Activated B cell treated with CpG ODN at 0.5 μM for 24 hours (primary cell): Measurements from ENCODE around the gene CHST13. TPM values are rescaled to one million over a fixed set of nuclear protein-coding genes. Genes with fewer than 3 reads are reported as not detected.

Source experiments
- ATAC-seq: fragments of 200-7000 bp; cut with Tn5 transposase; one replicate; pipeline ENCODE4 v1.10.0; 2021; ENCODE audit warnings: low read depth, mild to moderate bottlenecking, moderate library complexity
- CTCF ChIA-PET: fragments of 350-600 bp; sonication (Branson Sonifier 250); formaldehyde crosslinking; loops from one replicate; lab custom pipeline; 2021; ENCODE audit warnings: antibody characterized with exemption; lab: Charles Lee
- POLR2A ChIA-PET: fragments of 350-600 bp; sonication (Branson Sonifier 250); formaldehyde crosslinking; loops from one replicate; lab custom pipeline; 2021; ENCODE audit warnings: antibody characterized with exemption; lab: Charles Lee
- DNase-seq: peaks from one replicate; pipeline ENCODE4 v3.0.0; 2022
- H3K27ac Mint-ChIP-seq: one replicate; pipeline ENCODE4 v1.8.0; 2020; ENCODE audit warnings: mixed read lengths
- H3K27me3 Mint-ChIP-seq: one replicate; pipeline ENCODE4 v1.8.0; 2021; ENCODE audit warnings: mixed read lengths
- H3K36me3 Mint-ChIP-seq: one replicate; pipeline ENCODE4 v1.8.0; 2021; ENCODE audit warnings: low read depth, mixed read lengths
- H3K4me1 Mint-ChIP-seq: one replicate; pipeline ENCODE4 v1.8.0; 2021; ENCODE audit warnings: mixed read lengths
- H3K4me3 Mint-ChIP-seq: one replicate; pipeline ENCODE4 v1.8.0; 2020; ENCODE audit warnings: mild to moderate bottlenecking, mixed read lengths
- H3K9me3 Mint-ChIP-seq: one replicate; pipeline ENCODE4 v1.8.0; 2020; ENCODE audit warnings: mixed read lengths
- intact Hi-C: fragments of 100-400 bp; cut with micrococcal nuclease; formaldehyde crosslinking; loops from one replicate; pipeline ENCODE4 v1.15.1; 2024
- total RNA-seq: library from RNA; stranded (reverse); gene quantifications from 2 replicates; pipeline ENCODE4 v1.2.3, GENCODE V29; 2022
- TF ChIP-seq, protein P1 (sequence below): fragments of 200-600 bp; IDR thresholded peaks from one replicate; pipeline ENCODE4 v1.8.0; 2022; ENCODE audit warnings: antibody characterized with exemption, mild to moderate bottlenecking

The CHST13 gene
- total RNA-seq, 1 donor from 2014 or later: not detected

DNA sequence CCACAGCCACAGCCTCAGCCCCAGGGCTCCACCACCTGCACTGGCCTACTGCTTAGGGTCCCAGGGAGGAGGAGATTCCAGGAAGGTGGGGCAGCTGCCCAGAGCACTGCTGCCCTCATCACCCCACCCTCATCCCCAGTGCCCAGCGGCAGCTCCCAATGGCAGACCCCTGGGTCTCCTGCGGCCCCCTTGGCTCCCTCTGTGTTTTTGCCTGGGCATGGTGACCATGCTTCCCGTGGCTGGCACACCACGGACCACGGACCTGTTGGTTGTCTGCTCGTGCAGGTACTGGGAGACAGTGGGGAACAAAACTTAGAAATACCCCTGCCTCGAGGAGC is 2.7 kb downstream of the CHST13 start:
- H3K4me3 Mint-ChIP-seq: no peak overlapping the region
- TF ChIP-seq, protein P1, sequence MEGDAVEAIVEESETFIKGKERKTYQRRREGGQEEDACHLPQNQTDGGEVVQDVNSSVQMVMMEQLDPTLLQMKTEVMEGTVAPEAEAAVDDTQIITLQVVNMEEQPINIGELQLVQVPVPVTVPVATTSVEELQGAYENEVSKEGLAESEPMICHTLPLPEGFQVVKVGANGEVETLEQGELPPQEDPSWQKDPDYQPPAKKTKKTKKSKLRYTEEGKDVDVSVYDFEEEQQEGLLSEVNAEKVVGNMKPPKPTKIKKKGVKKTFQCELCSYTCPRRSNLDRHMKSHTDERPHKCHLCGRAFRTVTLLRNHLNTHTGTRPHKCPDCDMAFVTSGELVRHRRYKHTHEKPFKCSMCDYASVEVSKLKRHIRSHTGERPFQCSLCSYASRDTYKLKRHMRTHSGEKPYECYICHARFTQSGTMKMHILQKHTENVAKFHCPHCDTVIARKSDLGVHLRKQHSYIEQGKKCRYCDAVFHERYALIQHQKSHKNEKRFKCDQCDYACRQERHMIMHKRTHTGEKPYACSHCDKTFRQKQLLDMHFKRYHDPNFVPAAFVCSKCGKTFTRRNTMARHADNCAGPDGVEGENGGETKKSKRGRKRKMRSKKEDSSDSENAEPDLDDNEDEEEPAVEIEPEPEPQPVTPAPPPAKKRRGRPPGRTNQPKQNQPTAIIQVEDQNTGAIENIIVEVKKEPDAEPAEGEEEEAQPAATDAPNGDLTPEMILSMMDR: no peak
- ChIA-PET POLR2A (no interaction called here), CTCF (no interaction called here)
- H3K9me3 Mint-ChIP-seq: no peaks in the 10 kb centered on the region
- ATAC-seq (no peak), DNase-seq (no peak)
- intact Hi-C loops: loop anchor here (10.0 kb wide), 2 partner anchors 128 to 228 kb away; partner anchors contain the start of gene TXNRD3
- no peak overlapping the region for H3K27ac Mint-ChIP-seq
- peaks cover 20% of the 10 kb centered on the region for H3K27me3 Mint-ChIP-seq
- H3K36me3 Mint-ChIP-seq: no peaks in the 10 kb centered on the region
- H3K4me1 Mint-ChIP-seq: no peaks in the 10 kb centered on the region

DNA sequence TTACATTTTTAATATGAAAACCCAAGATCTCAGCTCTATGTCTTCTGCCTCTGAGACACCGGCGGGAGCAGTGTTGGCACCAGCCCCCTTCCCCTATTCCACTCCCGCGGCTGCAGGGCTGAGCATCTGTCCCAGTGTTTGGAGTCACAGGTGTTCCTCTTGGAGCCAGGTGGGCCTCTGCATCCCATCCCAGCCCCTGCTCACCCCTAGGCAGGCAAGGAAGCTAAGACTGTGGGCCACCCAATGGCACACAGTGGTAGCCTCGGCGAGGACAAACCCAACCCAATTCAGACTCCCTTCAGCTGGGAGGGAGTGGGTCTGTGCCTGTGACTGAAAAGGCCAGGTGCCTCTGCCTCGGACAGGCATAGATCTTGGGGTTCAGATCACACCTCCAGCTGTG is 3.1 kb downstream of the CHST13 start:
- Mint-ChIP-seq H3K27me3 (peaks cover 20% of the 10 kb centered on the region), H3K27ac (no peak overlapping the region), H3K9me3 (no peaks in the 10 kb centered on the region), H3K4me3 (no peak overlapping the region), H3K36me3 (no peaks in the 10 kb centered on the region), H3K4me1 (no peaks in the 10 kb centered on the region)
- TF ChIP-seq, protein P1: no peak
- ChIA-PET POLR2A (no interaction called here), CTCF (no interaction called here)
- ATAC-seq (no peak), DNase-seq (no peak)
- intact Hi-C loops: loop anchor here (10.0 kb wide), 2 partner anchors 128 to 228 kb away; partner anchors contain the start of gene TXNRD3

DNA sequence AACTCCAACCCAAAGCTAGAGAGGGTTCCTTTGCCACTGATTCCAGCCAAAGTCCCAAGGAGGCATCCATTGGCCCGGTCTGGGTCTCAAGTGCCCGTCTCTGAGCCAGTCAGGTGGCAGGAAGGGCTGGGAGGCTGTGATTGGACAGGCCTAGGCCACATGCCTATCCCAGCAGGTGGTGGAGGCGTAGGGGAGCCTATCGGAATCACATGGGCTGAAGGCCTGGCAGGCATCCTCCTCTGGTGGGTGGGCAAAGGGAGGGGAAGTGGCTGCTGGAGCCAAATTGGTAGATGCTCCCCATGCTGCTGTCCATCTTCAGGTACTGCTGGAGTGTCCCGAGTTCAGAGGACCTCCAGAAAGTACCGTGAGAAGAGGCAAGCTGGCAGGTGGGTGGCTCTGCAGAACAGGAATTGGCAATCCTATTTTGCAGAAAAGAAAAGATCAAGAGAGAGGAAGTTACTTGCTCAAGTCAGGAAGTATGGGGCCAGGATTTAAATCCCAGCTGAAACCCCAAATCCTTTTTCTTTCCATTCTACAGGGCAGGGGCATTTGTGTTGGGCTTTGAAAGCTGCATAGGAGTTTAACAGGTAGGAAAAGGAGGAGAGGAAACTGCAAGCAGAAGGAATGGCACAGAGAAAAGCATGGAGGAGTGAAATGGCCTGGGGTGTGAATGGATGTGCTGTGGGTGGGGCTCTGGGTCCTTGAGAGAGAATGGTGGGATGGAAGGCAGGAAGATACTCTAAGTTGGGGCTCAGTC is 3.7 kb downstream of the CHST13 start:
- H3K27ac Mint-ChIP-seq: no peak overlapping the region
- POLR2A ChIA-PET: no interaction called here
- no peak for DNase-seq
- CTCF ChIA-PET: no interaction called here
- no peaks in the 10 kb centered on the region for H3K36me3 Mint-ChIP-seq
- H3K4me1 Mint-ChIP-seq: no peaks in the 10 kb centered on the region
- TF ChIP-seq, protein P1: no peak
- H3K4me3 Mint-ChIP-seq: no peak overlapping the region
- ATAC-seq: no peak
- intact Hi-C loops: loop anchor here (10.0 kb wide), 2 partner anchors 127 to 227 kb away; partner anchors contain the start of gene TXNRD3
- H3K9me3 Mint-ChIP-seq: no peaks in the 10 kb centered on the region
- peaks cover 13% of the 10 kb centered on the region for H3K27me3 Mint-ChIP-seq

DNA sequence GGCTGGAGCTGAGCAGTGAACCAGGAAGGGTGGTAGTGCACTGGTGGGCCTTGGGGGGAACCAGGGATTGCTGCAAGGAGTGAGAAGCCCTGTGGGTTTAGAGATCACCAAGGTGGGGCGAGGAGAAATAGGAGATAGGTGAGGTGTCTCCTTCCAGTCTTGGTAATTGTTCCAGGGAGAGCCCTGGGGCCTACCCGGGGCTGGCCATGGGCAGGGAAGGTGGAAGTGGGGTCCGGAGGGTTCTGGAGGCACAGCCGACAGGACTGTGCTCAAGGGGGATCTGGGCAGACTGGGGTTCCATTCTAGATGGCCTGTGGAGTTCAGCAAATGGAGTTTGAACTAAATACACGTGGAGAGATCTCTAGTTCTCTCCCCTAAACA is 4.5 kb downstream of the CHST13 start:
- Mint-ChIP-seq H3K27me3 (peaks cover 7% of the 10 kb centered on the region), H3K9me3 (no peaks in the 10 kb centered on the region), H3K27ac (no peak overlapping the region), H3K36me3 (no peaks in the 10 kb centered on the region), H3K4me3 (no peak overlapping the region), H3K4me1 (no peaks in the 10 kb centered on the region)
- no peak for ATAC-seq
- TF ChIP-seq, protein P1: no peak
- ChIA-PET CTCF (no interaction called here), POLR2A (no interaction called here)
- DNase-seq: no peak
- intact Hi-C loops: loop anchor here (10.0 kb wide), 2 partner anchors 126 to 226 kb away; partner anchors contain the start of gene TXNRD3

DNA sequence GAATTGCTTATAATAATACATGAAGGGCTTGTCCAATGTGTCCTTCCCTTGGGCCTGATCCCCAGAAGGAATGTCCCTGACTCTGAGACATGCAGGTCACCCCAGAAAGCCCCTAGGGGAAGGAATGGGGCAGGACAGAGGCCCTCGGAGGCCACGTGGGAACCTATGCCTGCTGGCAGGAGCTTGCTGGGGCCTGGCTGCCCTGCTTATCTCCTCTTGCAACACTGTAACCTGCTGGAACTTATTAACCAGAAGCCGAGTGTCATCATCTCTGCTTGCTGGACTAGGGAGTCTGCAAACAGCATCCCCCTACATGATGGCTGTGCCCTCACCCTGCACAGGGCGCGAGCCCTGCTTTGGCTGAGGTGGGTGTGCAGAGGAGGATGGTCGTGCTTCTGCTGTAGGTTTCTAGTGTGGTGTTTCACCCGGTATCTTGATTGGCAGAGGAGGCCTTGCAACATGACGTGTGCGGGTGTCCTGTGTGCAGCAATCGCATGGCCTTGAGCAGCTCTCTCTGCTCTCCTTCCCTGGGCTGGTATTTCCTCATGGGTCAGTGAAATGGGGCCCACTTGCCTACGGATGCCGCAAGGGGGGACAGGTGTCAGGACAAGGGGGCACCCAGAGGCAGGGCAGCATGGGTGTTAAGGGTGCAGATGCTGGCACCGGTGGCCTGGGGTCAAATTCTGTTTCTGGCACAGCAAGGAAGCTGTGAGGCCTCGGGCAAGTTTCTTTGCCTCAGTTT is 5.0 kb downstream of the CHST13 start:
- no peaks in the 10 kb centered on the region for H3K9me3 Mint-ChIP-seq
- H3K4me1 Mint-ChIP-seq: no peaks in the 10 kb centered on the region
- no peak for DNase-seq
- no peak overlapping the region for H3K4me3 Mint-ChIP-seq
- ChIA-PET POLR2A (no interaction called here), CTCF (no interaction called here)
- intact Hi-C loops: loop anchor here (10.0 kb wide), 2 partner anchors 126 to 226 kb away; partner anchors contain the start of gene TXNRD3
- H3K27me3 Mint-ChIP-seq: peaks cover 4% of the 10 kb centered on the region
- H3K36me3 Mint-ChIP-seq: no peaks in the 10 kb centered on the region
- no peak for ATAC-seq
- H3K27ac Mint-ChIP-seq: no peak overlapping the region
- TF ChIP-seq, protein P1: no peak
